Subcutaneous adipose tissue (tissue), 4 donors: ENCODE results near the gene TM2D3. TPM values are rescaled to one million over a fixed set of nuclear protein-coding genes. Genes with fewer than 3 reads are reported as not detected.

Experiments
- total RNA-seq, 4 donors: library from RNA; depleted of rRNA; stranded (reverse); fragments of >200 nt; gene quantifications; one replicate each; pipeline ENCODE4 v1.1.0, GENCODE V29; 2016
- TF ChIP-seq, protein P1 (sequence below): fragments of 450-650 bp; IDR thresholded peaks from one replicate; pipeline ENCODE4 v1.5.1; 2016; ENCODE audit warnings: low read depth, mild to moderate bottlenecking, control low read depth, antibody characterized with exemption, moderate library complexity

TM2D3 gene
- total RNA-seq, 4 donors from 2014 or later: 38.4 to 60.7 (median 47.7) TPM

DNA sequence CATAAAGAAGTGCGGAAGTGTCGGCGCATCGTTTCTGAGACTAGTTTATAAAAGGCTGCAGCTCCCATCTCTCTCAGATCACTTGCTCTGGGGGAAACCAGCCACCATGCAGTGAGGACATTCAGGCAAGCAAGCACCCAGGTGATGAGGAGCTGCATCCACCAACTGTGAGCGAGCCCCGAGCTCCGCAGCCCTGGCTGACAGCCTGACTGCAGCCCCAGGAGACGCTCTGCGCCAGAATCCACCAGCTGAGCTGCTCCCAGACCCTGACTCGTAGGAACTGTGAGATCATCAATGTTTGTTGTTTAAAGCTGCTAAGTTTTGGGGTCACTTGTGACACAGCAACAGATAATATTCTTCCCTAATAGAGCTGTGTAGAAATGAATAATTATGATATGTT lies 5.0 kb upstream of the TM2D3 start:
- TF ChIP-seq, protein P1, sequence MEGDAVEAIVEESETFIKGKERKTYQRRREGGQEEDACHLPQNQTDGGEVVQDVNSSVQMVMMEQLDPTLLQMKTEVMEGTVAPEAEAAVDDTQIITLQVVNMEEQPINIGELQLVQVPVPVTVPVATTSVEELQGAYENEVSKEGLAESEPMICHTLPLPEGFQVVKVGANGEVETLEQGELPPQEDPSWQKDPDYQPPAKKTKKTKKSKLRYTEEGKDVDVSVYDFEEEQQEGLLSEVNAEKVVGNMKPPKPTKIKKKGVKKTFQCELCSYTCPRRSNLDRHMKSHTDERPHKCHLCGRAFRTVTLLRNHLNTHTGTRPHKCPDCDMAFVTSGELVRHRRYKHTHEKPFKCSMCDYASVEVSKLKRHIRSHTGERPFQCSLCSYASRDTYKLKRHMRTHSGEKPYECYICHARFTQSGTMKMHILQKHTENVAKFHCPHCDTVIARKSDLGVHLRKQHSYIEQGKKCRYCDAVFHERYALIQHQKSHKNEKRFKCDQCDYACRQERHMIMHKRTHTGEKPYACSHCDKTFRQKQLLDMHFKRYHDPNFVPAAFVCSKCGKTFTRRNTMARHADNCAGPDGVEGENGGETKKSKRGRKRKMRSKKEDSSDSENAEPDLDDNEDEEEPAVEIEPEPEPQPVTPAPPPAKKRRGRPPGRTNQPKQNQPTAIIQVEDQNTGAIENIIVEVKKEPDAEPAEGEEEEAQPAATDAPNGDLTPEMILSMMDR: no peak

DNA sequence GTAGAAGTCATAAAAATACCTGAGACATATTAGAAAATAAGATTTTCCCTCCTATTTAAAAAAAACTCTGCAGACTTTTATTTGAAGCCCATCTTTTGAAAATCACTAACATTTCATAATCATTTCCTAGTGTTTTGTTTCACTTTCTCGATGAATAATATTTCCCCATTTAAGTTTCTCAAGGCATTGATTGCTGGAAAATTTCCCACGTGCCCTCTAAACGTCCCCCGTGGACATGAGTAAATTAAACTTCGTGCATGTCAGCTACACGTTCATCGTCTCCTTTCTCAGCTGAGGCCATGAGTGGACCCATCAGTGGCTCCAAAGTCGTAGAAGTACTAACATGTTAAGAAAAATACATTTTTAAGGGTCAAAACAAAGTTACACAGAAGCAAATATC lies 2.0 kb upstream of the TM2D3 start:
- TF ChIP-seq, protein P1: no peak

DNA sequence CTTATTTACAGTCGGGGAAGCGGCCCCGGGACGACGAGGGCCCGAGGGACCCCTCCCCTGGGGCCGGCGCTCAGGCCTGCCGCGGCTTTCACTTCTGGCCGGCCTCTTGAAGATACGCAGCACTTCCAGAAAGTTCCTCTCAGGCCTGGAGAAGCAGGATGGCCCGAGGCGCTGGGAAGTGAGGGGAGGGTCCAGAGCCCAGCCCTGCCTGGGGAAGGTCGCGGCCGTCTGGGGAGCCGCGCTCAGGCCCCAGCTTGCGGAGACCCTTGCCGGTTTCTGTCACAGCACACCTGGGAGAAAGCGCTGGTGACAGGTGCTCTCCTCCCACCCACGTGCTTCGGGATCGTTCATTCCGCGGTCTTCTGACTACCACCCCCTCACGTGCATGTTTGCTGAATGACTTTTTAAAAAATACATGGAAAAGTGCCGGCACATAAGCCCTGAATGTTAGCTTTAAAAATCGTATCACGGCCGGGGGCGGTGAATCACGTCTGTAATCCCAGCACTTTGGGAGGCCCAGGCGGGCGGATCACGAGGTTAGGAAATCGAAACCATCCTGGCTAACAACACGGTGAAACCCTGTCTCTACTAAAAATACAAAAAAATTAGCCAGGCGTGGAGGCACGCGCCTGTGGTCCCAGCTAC lies 727 bp upstream of the TM2D3 start:
- TF ChIP-seq, protein P1: no peak

DNA sequence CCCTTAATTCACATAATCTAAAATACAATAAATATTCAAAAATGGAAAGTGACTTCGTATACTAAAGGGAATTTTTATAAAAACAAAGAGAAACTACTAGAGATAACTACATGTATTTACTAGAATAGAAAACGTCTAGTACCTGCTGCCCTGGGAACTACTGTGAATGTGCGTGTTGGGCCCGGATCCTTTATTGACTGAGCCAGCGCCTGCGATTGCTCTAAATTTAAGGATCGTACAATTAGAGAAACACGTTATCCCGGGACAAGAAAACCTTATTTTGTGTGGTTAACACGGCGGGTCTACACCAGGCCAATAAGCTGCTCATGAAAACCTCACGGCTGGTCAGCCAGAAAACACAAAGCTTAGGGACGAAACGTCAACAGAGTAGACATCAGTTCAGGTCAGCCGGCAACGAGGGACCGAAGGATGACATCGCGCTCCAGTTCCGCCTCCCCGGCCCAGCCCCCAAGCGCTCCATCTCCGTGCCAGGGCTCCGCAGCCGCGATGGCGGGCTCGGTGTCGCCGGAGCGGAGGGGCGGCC lies 555 bp downstream of the TM2D3 start:
- TF ChIP-seq, protein P1: no peak

DNA sequence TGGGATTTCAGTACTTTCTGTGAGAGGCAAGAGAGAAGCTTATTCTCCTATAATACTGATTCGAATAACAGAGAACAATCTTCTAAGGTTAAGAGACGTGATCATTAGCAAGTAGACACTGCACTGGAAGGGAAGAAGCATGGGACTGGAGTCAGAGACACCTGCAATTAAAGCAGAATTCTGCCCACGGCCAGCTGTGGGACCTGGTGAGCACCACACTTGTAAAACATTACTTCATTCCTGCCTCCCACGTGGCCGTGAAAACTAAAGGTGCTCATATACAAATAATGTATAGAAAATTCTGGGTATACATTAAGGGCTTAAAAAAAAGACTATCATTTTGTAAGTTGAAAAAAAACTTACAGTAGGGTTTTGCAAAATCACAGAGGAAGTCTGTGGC lies 2.0 kb downstream of the TM2D3 start:
- TF ChIP-seq, protein P1: no peak

DNA sequence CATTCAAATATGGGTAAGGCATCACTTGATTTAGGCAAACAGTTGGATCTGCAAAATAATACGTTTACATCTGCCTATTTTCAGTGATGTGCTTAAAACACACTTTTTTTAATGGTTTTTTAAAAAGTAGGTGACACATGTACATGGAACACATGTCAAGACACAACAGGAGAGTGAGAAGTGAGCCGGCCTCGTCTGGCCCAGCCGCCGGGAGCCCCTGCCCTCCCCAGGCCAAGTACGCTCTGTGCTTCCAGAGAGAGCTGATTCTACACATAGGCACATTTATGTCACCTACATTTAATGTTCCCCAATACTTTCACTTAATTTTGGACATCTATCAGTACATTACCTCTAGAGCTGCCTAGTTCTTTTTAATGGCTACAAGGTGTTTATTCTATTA lies 3.8 kb downstream of the TM2D3 start:
- TF ChIP-seq, protein P1: no peak

DNA sequence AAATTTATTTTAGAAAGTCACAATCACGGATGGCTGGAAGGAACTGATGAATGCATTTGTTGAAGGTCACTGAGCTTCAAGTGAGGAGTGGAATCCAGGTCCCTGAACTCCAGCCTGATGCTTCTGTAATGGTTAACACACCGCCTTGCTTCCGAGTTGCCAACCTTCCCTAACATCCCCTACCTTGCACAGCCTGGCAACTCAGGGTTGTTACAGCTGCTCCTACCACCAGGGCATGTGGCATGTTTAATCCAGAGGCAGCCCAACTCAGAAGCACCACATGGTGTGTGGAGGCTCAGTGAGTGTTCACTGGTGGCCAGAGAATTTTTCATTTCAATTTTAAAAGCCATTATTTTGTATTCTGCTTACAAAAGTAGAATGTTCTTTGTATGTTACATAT lies 4.9 kb downstream of the TM2D3 start:
- TF ChIP-seq, protein P1: no peak
